HEK293 (cell line): ENCODE measurements around the gene ARHGAP4.
A peak's percentile ranks its signal among the peaks of the same experiment; 100 is the strongest.

ENCODE experiments used
- CTCF ChIA-PET: fragments of 350-600 bp; formaldehyde crosslinking; extraction: SDS; loops from one replicate; lab custom pipeline; 2021; ENCODE audit warnings: antibody characterized with exemption; lab: Yijun Ruan, JAX
- POLR2A ChIA-PET: fragments of 300-600 bp; formaldehyde crosslinking; extraction: SDS; loops from one replicate; lab custom pipeline; 2020; ENCODE audit warnings: antibody characterized with exemption, inconsistent platforms; lab: Yijun Ruan, JAX
- H3K27ac ChIP-seq: fragments of 200-500 bp; sonication (Bioruptor generic); 2 replicates; pipeline ENCODE4 v1.5.1; 2014; ENCODE audit warnings: low read depth, low read length, control low read depth, inconsistent platforms; ENCODE audit errors: extremely low read depth
- H3K36me3 ChIP-seq, 2 experiments: fragments of 200-500 bp in 1 of 2; sonication (Bioruptor generic) in 1 of 2; 1 replicate in 1 of 2; 2 replicates in 1 of 2; pipeline ENCODE4 v1.5.1; 2014 to 2017; ENCODE audit warnings: inconsistent platforms in 2 of 2, low read length in 2 of 2; ENCODE audit not compliant: control insufficient read depth in 2 of 2, insufficient read depth in 1 of 2
- H3K4me1 ChIP-seq: fragments of 200-500 bp; sonication (Bioruptor generic); 2 replicates; pipeline ENCODE4 v1.5.1; 2014; ENCODE audit warnings: mild to moderate bottlenecking, low read length, inconsistent platforms; ENCODE audit not compliant: control insufficient read depth, insufficient read depth
- H3K4me3 ChIP-seq: 2 replicates; pipeline ENCODE4 v1.5.1; 2011; ENCODE audit warnings: low read depth, mild to moderate bottlenecking, control low read depth, low read length, moderate library complexity
- H3K9me3 ChIP-seq: fragments of 200-500 bp; sonication (Bioruptor generic); 2 replicates; pipeline ENCODE4 v1.5.1; 2014; ENCODE audit warnings: low read depth, low read length, inconsistent platforms; ENCODE audit not compliant: control insufficient read depth, insufficient read depth
- BCL11A ChIP-seq: fragments of 450-650 bp; formaldehyde crosslinking; IDR thresholded peaks from 2 replicates; pipeline ENCODE4 v1.5.1; 2016; ENCODE audit warnings: low read depth, missing biosample characterization, missing genetic modification characterization
- CTCF ChIP-seq: fragments of 450-650 bp; formaldehyde crosslinking; IDR thresholded peaks from 2 replicates; pipeline ENCODE4 v1.5.1; 2016; ENCODE audit warnings: missing biosample characterization, missing genetic modification characterization
- EGR2 ChIP-seq: fragments of 450-650 bp; formaldehyde crosslinking; IDR thresholded peaks from 2 replicates; pipeline ENCODE4 v1.5.1; 2016; ENCODE audit warnings: low read depth, missing biosample characterization, missing genetic modification characterization
- GLIS1 ChIP-seq: fragments of 450-650 bp; formaldehyde crosslinking; IDR thresholded peaks from 2 replicates; pipeline ENCODE4 v1.5.1; 2016; ENCODE audit warnings: missing biosample characterization, missing genetic modification characterization
- PATZ1 ChIP-seq: fragments of 450-650 bp; formaldehyde crosslinking; IDR thresholded peaks from 2 replicates; pipeline ENCODE4 v1.5.1; 2016; ENCODE audit warnings: missing biosample characterization, missing genetic modification characterization
- PRDM4 ChIP-seq: fragments of 450-650 bp; formaldehyde crosslinking; IDR thresholded peaks from 2 replicates; pipeline ENCODE4 v1.5.1; 2017; ENCODE audit warnings: missing biosample characterization, missing genetic modification characterization
- REST ChIP-seq: fragments of 450-650 bp; formaldehyde crosslinking; IDR thresholded peaks from 2 replicates; pipeline ENCODE4 v1.5.1; 2016; ENCODE audit warnings: missing biosample characterization, missing genetic modification characterization
- SETDB1 ChIP-seq: IDR thresholded peaks from one replicate; pipeline ENCODE4 v1.6.1; 2017; ENCODE audit warnings: mild to moderate bottlenecking, low read length, moderate library complexity, mixed read lengths; ENCODE audit not compliant: insufficient read length
- WT1 ChIP-seq: fragments of 450-650 bp; formaldehyde crosslinking; IDR thresholded peaks from 2 replicates; pipeline ENCODE4 v1.5.1; 2016; ENCODE audit warnings: missing biosample characterization, missing genetic modification characterization
- ZFHX2 ChIP-seq: fragments of 450-650 bp; formaldehyde crosslinking; conservative IDR thresholded peaks from 2 replicates; pipeline ENCODE4 v1.5.1; 2016; ENCODE audit warnings: missing biosample characterization, missing genetic modification characterization
- ZNF174 ChIP-seq: fragments of 450-650 bp; formaldehyde crosslinking; IDR thresholded peaks from 2 replicates; pipeline ENCODE4 v1.5.0; 2017; ENCODE audit warnings: missing biosample characterization, mild to moderate bottlenecking, missing genetic modification characterization
- ZNF266 ChIP-seq: fragments of 450-650 bp; formaldehyde crosslinking; IDR thresholded peaks from 2 replicates; pipeline ENCODE4 v1.5.1; 2016; ENCODE audit warnings: missing biosample characterization, missing genetic modification characterization, low read depth
- ZNF335 ChIP-seq: fragments of 450-650 bp; formaldehyde crosslinking; conservative IDR thresholded peaks from 2 replicates; pipeline ENCODE4 v1.5.1; 2016; ENCODE audit warnings: missing biosample characterization, missing genetic modification characterization
- ZNF404 ChIP-seq: fragments of 450-650 bp; formaldehyde crosslinking; IDR thresholded peaks from 2 replicates; pipeline ENCODE4 v1.5.1; 2017; ENCODE audit warnings: missing biosample characterization, missing genetic modification characterization
- ZNF561 ChIP-seq: fragments of 450-650 bp; IDR thresholded peaks from 2 replicates; pipeline ENCODE4 v1.5.1; 2018; ENCODE audit warnings: missing biosample characterization, missing genetic modification characterization, borderline replicate concordance
- ZNF670 ChIP-seq: fragments of 450-650 bp; formaldehyde crosslinking; IDR thresholded peaks from 2 replicates; pipeline ENCODE4 v1.5.1; 2016; ENCODE audit warnings: missing biosample characterization, missing genetic modification characterization, low read depth
- ZNF791 ChIP-seq: fragments of 450-650 bp; formaldehyde crosslinking; IDR thresholded peaks from 2 replicates; pipeline ENCODE4 v1.5.1; 2016; ENCODE audit warnings: missing biosample characterization, missing genetic modification characterization

Gene ARHGAP4

GRCh38 chrX:153863251-153863991 is 62.6 kb downstream of the ARHGAP4 start (continued):
- TF ChIP-seq REST (tag by site-specific recombination) (no peak), ZNF791 (tag by site-specific recombination) (no peak), ZNF335 (tag by site-specific recombination) (no peak), ZNF404 (tag by site-specific recombination) (no peak)

GRCh38 chrX:153862369-153863250 is 63.5 kb downstream of the ARHGAP4 start:
- Histone ChIP-seq H3K4me3 (no peak overlapping the region), H3K9me3 (no peaks in the 10 kb centered on the region), H3K27ac (no peak overlapping the region), H3K36me3 (no peaks in the 10 kb centered on the region), H3K4me1 (no peaks in the 10 kb centered on the region)
- CTCF ChIA-PET = no interaction called here
- POLR2A ChIA-PET = no interaction called here
- TF ChIP-seq PATZ1 (tag by site-specific recombination) = no peak
- TF ChIP-seq ZNF670 (tag by site-specific recombination) = no peak
- TF ChIP-seq BCL11A (tag by site-specific recombination) = no peak
- TF ChIP-seq GLIS1 = no peak
- TF ChIP-seq ZNF174 (tag by site-specific recombination) = no peak
- no peak for TF ChIP-seq ZNF266 (tag by site-specific recombination)
- no peak for TF ChIP-seq ZNF404 (tag by site-specific recombination)

- no peak for TF ChIP-seq WT1 (tag by site-specific recombination)
- no peak for TF ChIP-seq PRDM4 (tag by site-specific recombination)
- TF ChIP-seq ZNF561 (tag by site-specific recombination) = no peak
- TF ChIP-seq CTCF (tag by site-specific recombination) = no peak
- TF ChIP-seq EGR2 (tag by site-specific recombination) = peak; percentile 55
- no peak for TF ChIP-seq SETDB1
- TF ChIP-seq ZFHX2 (tag by site-specific recombination) = peak; percentile 31; the same call in 1 of the 2 replicates
- ChIA-PET POLR2A (no interaction called here), CTCF (no interaction called here)
- H3K36me3 ChIP-seq = no peaks in the 10 kb centered on the region
- H3K4me1 ChIP-seq = no peaks in the 10 kb centered on the region
- H3K4me3 ChIP-seq = no peak overlapping the region
- no peak overlapping the region for H3K27ac ChIP-seq
- H3K9me3 ChIP-seq = no peaks in the 10 kb centered on the region
These were observed 64.2 kb downstream of the ARHGAP4 start for GRCh38 chrX:153861733-153862310.
